HCT116 (cell line): ENCODE results near the gene ARHGEF10L. TPM values are rescaled to one million over a fixed set of nuclear protein-coding genes. Genes with fewer than 3 reads are reported as not detected.

Source experiments
- ATAC-seq: fragments of 200-7000 bp; cut with Tn5 transposase; 2 replicates; pipeline ENCODE4 v1.9.1; 2020; ENCODE audit warnings: mild to moderate bottlenecking, moderate library complexity
- BruUV-seq: library from RNA; stranded (reverse); fragments of 400-500 nt; replicated peaks from 2 replicates; lab custom pipeline; 2021; lab: Mats Ljungman, UMichigan
- CTCF ChIA-PET: fragments of 300-600 bp; sonication (Branson Sonifier 250); formaldehyde crosslinking; loops from one replicate; lab custom pipeline; 2021; ENCODE audit warnings: antibody characterized with exemption; lab: Charles Lee
- POLR2A ChIA-PET: fragments of 300-600, 350-600 bp; sonication (Branson Sonifier 250); formaldehyde crosslinking; loops from one replicate; lab custom pipeline; 2021; ENCODE audit warnings: antibody characterized with exemption; lab: Charles Lee
- RAD21 ChIA-PET, 2 experiments: fragments of 300-600 bp; sonication (Branson Sonifier 250); formaldehyde crosslinking; loops; one replicate each; lab custom pipeline; 2023; ENCODE audit warnings: low total read pairs in 2 of 2; ENCODE audit not compliant: uncharacterized antibody in 2 of 2, unreplicated experiment in 2 of 2, low non-redundant PET in 1 of 2; lab: Charles Lee
- DNase-seq: peaks from one replicate; pipeline ENCODE4 v3.0.0-alpha.2; 2010; ENCODE audit warnings: low read depth, low spot score
- H2AFZ ChIP-seq: fragments of 200-600 bp; shearing (Covaris generic), sonication (generic); 2 replicates; pipeline ENCODE4 v1.6.1; 2017; ENCODE audit warnings: low read depth, mixed run types, mixed read lengths, antibody characterized with exemption, low read length; ENCODE audit not compliant: poor library complexity, severe bottlenecking
- H3K27ac ChIP-seq: 2 replicates; pipeline ENCODE4 v1.5.1; 2012; ENCODE audit warnings: low read depth, low read length
- H3K27me3 ChIP-seq: fragments of 200-600 bp; sonication (generic); 2 replicates; pipeline ENCODE4 v1.6.1; 2016; ENCODE audit warnings: mixed run types, low read length, mixed read lengths; ENCODE audit not compliant: insufficient read depth
- H3K36me3 ChIP-seq, 2 experiments: fragments of 200-500 bp in 1 of 2; fragments of 200-600 bp in 1 of 2; sonication (Bioruptor generic) in 1 of 2; sonication (generic) in 1 of 2; 2 replicates each; pipeline versions ENCODE4 v1.5.1 to v1.6.1; 2014 to 2016; ENCODE audit warnings: low read length in 2 of 2, inconsistent platforms in 1 of 2, mixed read lengths in 1 of 2, mixed run types in 1 of 2; ENCODE audit not compliant: insufficient read depth in 2 of 2, control insufficient read depth in 1 of 2
- H3K4me1 ChIP-seq, 2 experiments: fragments of 200-600 bp in 1 of 2; sonication (generic) in 1 of 2; 2 replicates each; pipeline versions ENCODE4 v1.5.1 to v1.6.1; 2012 to 2017; ENCODE audit warnings: low read length in 2 of 2, inconsistent platforms in 1 of 2, mild to moderate bottlenecking in 1 of 2, mixed read lengths in 1 of 2, mixed run types in 1 of 2, moderate library complexity in 1 of 2; ENCODE audit not compliant: insufficient read depth in 2 of 2, control insufficient read depth in 1 of 2
- H3K4me2 ChIP-seq: fragments of 200-600 bp; sonication (generic); 2 replicates; pipeline ENCODE4 v1.6.1; 2017; ENCODE audit warnings: mixed run types, low read length, mixed read lengths
- H3K4me3 ChIP-seq, 2 experiments: fragments of 200-600 bp in 1 of 2; sonication (generic) in 1 of 2; replicated peaks in 1 of 2; 2 replicates each; pipeline ENCODE4 v1.5.1; 2011 to 2016; ENCODE audit warnings: low read length in 2 of 2, control low read depth in 1 of 2, low read depth in 1 of 2, mild to moderate bottlenecking in 1 of 2, mixed read lengths in 1 of 2, mixed run types in 1 of 2
- H3K79me2 ChIP-seq: fragments of 200-600 bp; sonication (generic); 2 replicates; pipeline ENCODE4 v1.6.1; 2017; ENCODE audit warnings: mild to moderate bottlenecking, mixed run types, low read length, moderate library complexity, mixed read lengths; ENCODE audit not compliant: insufficient read depth
- H3K9ac ChIP-seq: fragments of 200-600 bp; sonication (generic); 2 replicates; pipeline ENCODE4 v1.6.1; 2016; ENCODE audit warnings: low read length, mixed read lengths
- H3K9me2 ChIP-seq: fragments of 200-600 bp; sonication (generic), shearing (Covaris generic); 2 replicates; pipeline ENCODE4 v1.6.1; 2017; ENCODE audit warnings: mixed run types, mild to moderate bottlenecking, moderate library complexity; ENCODE audit not compliant: insufficient read depth
- H3K9me3 ChIP-seq, 2 experiments: fragments of 200-500 bp in 1 of 2; fragments of 200-600 bp in 1 of 2; sonication (Bioruptor generic) in 1 of 2; sonication (generic) in 1 of 2; 2 replicates each; pipeline ENCODE4 v1.6.1; 2014 to 2017; ENCODE audit warnings: low read length in 2 of 2, mixed read lengths in 2 of 2, inconsistent platforms in 1 of 2, low read depth in 1 of 2, mild to moderate bottlenecking in 1 of 2, mixed run types in 1 of 2, moderate library complexity in 1 of 2; ENCODE audit not compliant: control insufficient read depth in 1 of 2, insufficient read depth in 1 of 2
- H4K20me1 ChIP-seq: fragments of 200-600 bp; sonication (generic), shearing (Covaris generic); 2 replicates; pipeline ENCODE4 v1.6.1; 2017; ENCODE audit warnings: mixed run types, mild to moderate bottlenecking, moderate library complexity; ENCODE audit not compliant: insufficient read depth
- ATF3 ChIP-seq: IDR thresholded peaks from 2 replicates; pipeline ENCODE4 v1.6.1; 2012
- CBX3 ChIP-seq: IDR thresholded peaks from 2 replicates; pipeline ENCODE4 v1.6.1; 2012; ENCODE audit warnings: low read depth
- CEBPB ChIP-seq: IDR thresholded peaks from 2 replicates; pipeline ENCODE4 v1.6.1; 2012; ENCODE audit warnings: low read depth
- CTCF ChIP-seq, 3 experiments: fragments of 200-600 bp in 1 of 3; sonication (generic) in 1 of 3; IDR thresholded peaks in 2 of 3; conservative IDR thresholded peaks in 1 of 3; 2 replicates each; pipeline ENCODE4 v1.5.1; 2012 to 2017; ENCODE audit warnings: low read depth in 2 of 3, low read length in 2 of 3, antibody characterized with exemption in 1 of 3, borderline replicate concordance in 1 of 3, control low read depth in 1 of 3, mild to moderate bottlenecking in 1 of 3, mixed read lengths in 1 of 3, mixed run types in 1 of 3, moderate library complexity in 1 of 3; ENCODE audit not compliant: insufficient read depth in 1 of 3
- ELF1 ChIP-seq: IDR thresholded peaks from 2 replicates; pipeline ENCODE4 v1.6.1; 2012; ENCODE audit warnings: low read depth, borderline replicate concordance
- EZH2 ChIP-seq: fragments of 200-600 bp; sonication (generic); IDR thresholded peaks from 2 replicates; pipeline ENCODE4 v1.6.1; 2017; ENCODE audit warnings: antibody characterized with exemption, mixed run types
- EZH2phosphoT487 ChIP-seq: fragments of 200-600 bp; IDR thresholded peaks from 2 replicates; pipeline ENCODE4 v1.6.1; 2018; ENCODE audit warnings: antibody characterized with exemption, borderline replicate concordance
- FOSL1 ChIP-seq: IDR thresholded peaks from 2 replicates; pipeline ENCODE4 v1.6.1; 2012; ENCODE audit warnings: low read depth
- JUND ChIP-seq: IDR thresholded peaks from 2 replicates; pipeline ENCODE4 v1.6.1; 2012
- POLR2A ChIP-seq: IDR thresholded peaks from 2 replicates; pipeline ENCODE4 v1.7.0; 2011; ENCODE audit warnings: borderline replicate concordance; ENCODE audit not compliant: insufficient read depth, insufficient read length; ENCODE audit errors: extremely low read depth
- POLR2AphosphoS5 ChIP-seq: IDR thresholded peaks from 2 replicates; pipeline ENCODE4 v1.6.1; 2011; ENCODE audit warnings: mild to moderate bottlenecking, low read depth, low read length, moderate library complexity
- SIN3A ChIP-seq: IDR thresholded peaks from 2 replicates; pipeline ENCODE4 v1.6.1; 2012; ENCODE audit warnings: low read depth
- SP1 ChIP-seq: IDR thresholded peaks from 2 replicates; pipeline ENCODE4 v1.6.1; 2012; ENCODE audit warnings: low read depth
- SRF ChIP-seq: IDR thresholded peaks from 2 replicates; pipeline ENCODE4 v1.6.1; 2012; ENCODE audit warnings: low read depth
- YY1 ChIP-seq: IDR thresholded peaks from 2 replicates; pipeline ENCODE4 v1.6.1; 2011; ENCODE audit warnings: low read length, low read depth, moderate library complexity, mild to moderate bottlenecking; ENCODE audit not compliant: insufficient replicate concordance; ENCODE audit errors: extremely low read depth
- ZFX ChIP-seq: fragments of 450-650 bp; IDR thresholded peaks from 2 replicates; pipeline ENCODE4 v1.6.1; 2017
- intact Hi-C: fragments of 100-400 bp; cut with micrococcal nuclease; formaldehyde crosslinking; loops from 2 replicates; pipeline ENCODE4 v1.10.0; 2022
- total RNA-seq: library from RNA; stranded (reverse); gene quantifications from one replicate; pipeline ENCODE4 v1.2.1, GENCODE V29; 2021; ENCODE audit not compliant: unreplicated experiment
- TF ChIP-seq, protein P1 (sequence below): IDR thresholded peaks from 2 replicates; pipeline ENCODE4 v1.6.1; 2011; ENCODE audit warnings: mild to moderate bottlenecking, low read length, moderate library complexity; ENCODE audit not compliant: insufficient replicate concordance; ENCODE audit errors: extremely low read depth

Gene ARHGEF10L
- total RNA-seq, 1 experiment from 2014 or later: 14.7 TPM

DNA sequence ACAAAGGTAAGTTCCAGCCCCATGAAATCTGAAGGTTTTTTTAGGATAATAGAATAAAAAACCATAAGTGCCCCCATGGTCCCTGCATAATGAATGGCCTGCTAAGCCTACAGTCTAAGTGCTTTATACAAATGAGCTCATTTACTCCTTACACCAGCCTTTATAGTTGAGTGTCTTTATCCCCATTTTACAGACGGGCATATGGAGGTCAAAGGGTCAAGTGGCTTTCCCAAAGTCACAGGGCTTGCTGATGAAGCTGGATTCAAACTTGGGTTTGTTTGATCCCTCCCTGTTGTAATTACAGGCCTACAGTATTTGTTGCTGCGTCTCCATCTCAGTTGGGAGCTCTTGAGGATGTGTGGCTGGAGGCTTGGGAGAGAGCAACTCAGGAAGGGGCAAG lies 28.3 kb upstream of the ARHGEF10L start:
- ChIA-PET RAD21 (no interaction called here), CTCF (interaction anchor here (0.9 to 1.6 kb wide), 2 partner anchors 8 to 96 kb away, joined by 4 to 5 read pairs; no protein-coding TSS in a partner anchor), POLR2A (no interaction called here)
- no peak overlapping the region for H3K4me3 ChIP-seq
- no peaks in the 10 kb centered on the region for H3K79me2 ChIP-seq
- DNase-seq (no peak), ATAC-seq (no peak)
- H4K20me1 ChIP-seq: no peaks in the 10 kb centered on the region
- peaks cover 0 to 6% of the 10 kb centered on the region in 2 experiments; a peak in 1 of 4 replicates for H3K4me1 ChIP-seq
- H3K9ac ChIP-seq: no peak overlapping the region
- no peak for TF ChIP-seq CBX3
- TF ChIP-seq SRF: no peak
- no peak for TF ChIP-seq SP1
- TF ChIP-seq POLR2AphosphoS5: no peak
- TF ChIP-seq, protein P1, sequence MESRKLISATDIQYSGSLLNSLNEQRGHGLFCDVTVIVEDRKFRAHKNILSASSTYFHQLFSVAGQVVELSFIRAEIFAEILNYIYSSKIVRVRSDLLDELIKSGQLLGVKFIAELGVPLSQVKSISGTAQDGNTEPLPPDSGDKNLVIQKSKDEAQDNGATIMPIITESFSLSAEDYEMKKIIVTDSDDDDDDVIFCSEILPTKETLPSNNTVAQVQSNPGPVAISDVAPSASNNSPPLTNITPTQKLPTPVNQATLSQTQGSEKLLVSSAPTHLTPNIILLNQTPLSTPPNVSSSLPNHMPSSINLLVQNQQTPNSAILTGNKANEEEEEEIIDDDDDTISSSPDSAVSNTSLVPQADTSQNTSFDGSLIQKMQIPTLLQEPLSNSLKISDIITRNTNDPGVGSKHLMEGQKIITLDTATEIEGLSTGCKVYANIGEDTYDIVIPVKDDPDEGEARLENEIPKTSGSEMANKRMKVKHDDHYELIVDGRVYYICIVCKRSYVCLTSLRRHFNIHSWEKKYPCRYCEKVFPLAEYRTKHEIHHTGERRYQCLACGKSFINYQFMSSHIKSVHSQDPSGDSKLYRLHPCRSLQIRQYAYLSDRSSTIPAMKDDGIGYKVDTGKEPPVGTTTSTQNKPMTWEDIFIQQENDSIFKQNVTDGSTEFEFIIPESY: no peak
- TF ChIP-seq CEBPB: no peak
- no peak for TF ChIP-seq ELF1
- TF ChIP-seq JUND: no peak
- TF ChIP-seq POLR2A: no peak
- TF ChIP-seq SIN3A: no peak
- no peak for TF ChIP-seq EZH2phosphoT487
- TF ChIP-seq YY1: no peak
- TF ChIP-seq EZH2: no peak
- TF ChIP-seq CTCF (IDR thresholded peaks at IDR 0.05 in 2 of 3, conservative IDR thresholded peaks at IDR 0.05 in 1 of 3; ENCODE audit: borderline replicate concordance in 1 of 3, insufficient read depth in 1 of 3, low read depth in 2 of 3, low read length in 2 of 3): no peak
- no peak for TF ChIP-seq ATF3
- no peak for TF ChIP-seq FOSL1
- TF ChIP-seq ZFX: no peak
- no peaks in the 10 kb centered on the region for H3K27me3 ChIP-seq
- no peaks in the 10 kb centered on the region for H3K36me3 ChIP-seq
- H3K9me3 ChIP-seq: no peaks in the 10 kb centered on the region
- BruUV-seq: no TSS peak
- no peak overlapping the region for H3K4me2 ChIP-seq
- H2AFZ ChIP-seq: no peak overlapping the region
- intact Hi-C loops: no loop called here
- no peaks in the 10 kb centered on the region for H3K9me2 ChIP-seq
- no peak overlapping the region for H3K27ac ChIP-seq
